Mesothelial cell of epicardium (in vitro differentiated cells): ENCODE data around the gene VPS33A. TPM values are rescaled to one million over a fixed set of nuclear protein-coding genes. Genes with fewer than 3 reads are reported as not detected.

Experiments
- DNase-seq, 2 experiments: peaks; one replicate each; pipeline ENCODE4 v3.0.0; 2021; ENCODE audit warnings: low spot score in 2 of 2; ENCODE audit not compliant: unreplicated experiment in 2 of 2
- H3K27ac Mint-ChIP-seq: 2 replicates; pipeline ENCODE4 v1.8.0; 2021; ENCODE audit warnings: mixed read lengths
- H3K27me3 Mint-ChIP-seq: 2 replicates; pipeline ENCODE4 v1.8.0; 2021; ENCODE audit warnings: low read depth, mixed read lengths
- H3K36me3 Mint-ChIP-seq: 2 replicates; pipeline ENCODE4 v1.8.0; 2021; ENCODE audit warnings: mixed read lengths
- H3K4me1 Mint-ChIP-seq: 2 replicates; pipeline ENCODE4 v1.8.0; 2021; ENCODE audit warnings: mixed read lengths
- H3K4me3 Mint-ChIP-seq: 2 replicates; pipeline ENCODE4 v1.8.0; 2021; ENCODE audit warnings: mild to moderate bottlenecking, moderate library complexity, mixed read lengths
- H3K9me3 Mint-ChIP-seq: 2 replicates; pipeline ENCODE4 v1.8.0; 2021; ENCODE audit warnings: mixed read lengths
- CTCF ChIP-seq: fragments of 200-600 bp; sonication (generic); IDR thresholded peaks from one replicate; pipeline ENCODE4 v1.5.0; 2021; ENCODE audit warnings: antibody characterized with exemption; ENCODE audit not compliant: unreplicated experiment
- total RNA-seq: library from RNA; stranded (reverse); gene quantifications from 3 replicates; pipeline ENCODE4 v1.2.1, GENCODE V29; 2021

VPS33A gene
- total RNA-seq, 1 donor from 2014 or later: 28.4 TPM

- Mint-ChIP-seq H3K27ac (no peak overlapping the region), H3K36me3 (peaks cover 12% of the 10 kb centered on the region), H3K4me1 (no peaks in the 10 kb centered on the region), H3K9me3 (no peaks in the 10 kb centered on the region), H3K4me3 (no peak overlapping the region), H3K27me3 (no peaks in the 10 kb centered on the region)
- no peak for DNase-seq
- TF ChIP-seq CTCF: no peak
Observed at GRCh38 chr12:122250536-122250935, 15.8 kb downstream of the VPS33A start.

GRCh38 chr12:122250047-122250446 lies 16.2 kb downstream of the VPS33A start:
- no peaks in the 10 kb centered on the region for H3K4me1 Mint-ChIP-seq
- no peaks in the 10 kb centered on the region for H3K27me3 Mint-ChIP-seq
- no peak for DNase-seq
- H3K9me3 Mint-ChIP-seq: no peaks in the 10 kb centered on the region
- no peak overlapping the region for H3K27ac Mint-ChIP-seq
- TF ChIP-seq CTCF: no peak
- H3K4me3 Mint-ChIP-seq: no peak overlapping the region
- peaks cover 10% of the 10 kb centered on the region for H3K36me3 Mint-ChIP-seq

GRCh38 chr12:122245553-122245952 lies 20.7 kb downstream of the VPS33A start:
- no peak overlapping the region for H3K27ac Mint-ChIP-seq
- H3K4me3 Mint-ChIP-seq: no peak overlapping the region
- DNase-seq: no peak
- H3K9me3 Mint-ChIP-seq: no peaks in the 10 kb centered on the region
- no peak for TF ChIP-seq CTCF
- H3K36me3 Mint-ChIP-seq: peaks cover 15% of the 10 kb centered on the region
- no peaks in the 10 kb centered on the region for H3K4me1 Mint-ChIP-seq
- H3K27me3 Mint-ChIP-seq: no peaks in the 10 kb centered on the region

- Mint-ChIP-seq H3K36me3 (peaks cover 16% of the 10 kb centered on the region), H3K27ac (no peak overlapping the region), H3K4me3 (no peak overlapping the region), H3K4me1 (no peaks in the 10 kb centered on the region), H3K9me3 (no peaks in the 10 kb centered on the region), H3K27me3 (no peaks in the 10 kb centered on the region)
- no peak for DNase-seq
- TF ChIP-seq CTCF: no peak
Observed at GRCh38 chr12:122244565-122245371, 21.5 kb downstream of the VPS33A start.

GRCh38 chr12:122243965-122244364 lies 22.3 kb downstream of the VPS33A start:
- no peak overlapping the region for H3K27ac Mint-ChIP-seq
- no peaks in the 10 kb centered on the region for H3K4me1 Mint-ChIP-seq
- no peaks in the 10 kb centered on the region for H3K27me3 Mint-ChIP-seq
- DNase-seq: no peak
- H3K36me3 Mint-ChIP-seq: peaks cover 16% of the 10 kb centered on the region
- H3K4me3 Mint-ChIP-seq: no peak overlapping the region
- TF ChIP-seq CTCF: no peak
- H3K9me3 Mint-ChIP-seq: no peaks in the 10 kb centered on the region

- Mint-ChIP-seq H3K27me3 (no peaks in the 10 kb centered on the region), H3K36me3 (peaks cover 29% of the 10 kb centered on the region), H3K27ac (no peak overlapping the region), H3K4me3 (no peak overlapping the region), H3K4me1 (no peaks in the 10 kb centered on the region), H3K9me3 (no peaks in the 10 kb centered on the region)
- no peak for DNase-seq
- no peak for TF ChIP-seq CTCF
Observed at GRCh38 chr12:122238861-122239260, 27.4 kb downstream of the VPS33A start.
